Cardiac septum (tissue), 1 donor: ENCODE measurements around the gene ARHGAP4. TPM values are rescaled to one million over a fixed set of nuclear protein-coding genes. Genes with fewer than 3 reads are reported as not detected.

ENCODE experiments used
- DNase-seq: peaks from one replicate; pipeline ENCODE4 v3.0.0-alpha.2; 2020; ENCODE audit warnings: low spot score
- intact Hi-C: fragments of 100-400 bp; cut with DNase I; formaldehyde crosslinking; loops from one replicate; pipeline ENCODE4 v1.14.0; 2022
- total RNA-seq: library from RNA; stranded (reverse); fragmentation: NEBNext Ultra II Directional; extraction: Animal tissue kit (Norgen Biotek cat#: 25700); gene quantifications from one replicate; pipeline ENCODE4 v1.2.1, GENCODE V29; 2021
- donor health status: DM: no; HTN: no; CAD: no.

ARHGAP4 gene
- total RNA-seq, 1 donor from 2014 or later = 22.9 TPM

- intact Hi-C loops = no loop called here
- DNase-seq = no peak
Measured at GRCh38 chrX:153931151-153931550, 5.1 kb upstream of the ARHGAP4 start.

DNA sequence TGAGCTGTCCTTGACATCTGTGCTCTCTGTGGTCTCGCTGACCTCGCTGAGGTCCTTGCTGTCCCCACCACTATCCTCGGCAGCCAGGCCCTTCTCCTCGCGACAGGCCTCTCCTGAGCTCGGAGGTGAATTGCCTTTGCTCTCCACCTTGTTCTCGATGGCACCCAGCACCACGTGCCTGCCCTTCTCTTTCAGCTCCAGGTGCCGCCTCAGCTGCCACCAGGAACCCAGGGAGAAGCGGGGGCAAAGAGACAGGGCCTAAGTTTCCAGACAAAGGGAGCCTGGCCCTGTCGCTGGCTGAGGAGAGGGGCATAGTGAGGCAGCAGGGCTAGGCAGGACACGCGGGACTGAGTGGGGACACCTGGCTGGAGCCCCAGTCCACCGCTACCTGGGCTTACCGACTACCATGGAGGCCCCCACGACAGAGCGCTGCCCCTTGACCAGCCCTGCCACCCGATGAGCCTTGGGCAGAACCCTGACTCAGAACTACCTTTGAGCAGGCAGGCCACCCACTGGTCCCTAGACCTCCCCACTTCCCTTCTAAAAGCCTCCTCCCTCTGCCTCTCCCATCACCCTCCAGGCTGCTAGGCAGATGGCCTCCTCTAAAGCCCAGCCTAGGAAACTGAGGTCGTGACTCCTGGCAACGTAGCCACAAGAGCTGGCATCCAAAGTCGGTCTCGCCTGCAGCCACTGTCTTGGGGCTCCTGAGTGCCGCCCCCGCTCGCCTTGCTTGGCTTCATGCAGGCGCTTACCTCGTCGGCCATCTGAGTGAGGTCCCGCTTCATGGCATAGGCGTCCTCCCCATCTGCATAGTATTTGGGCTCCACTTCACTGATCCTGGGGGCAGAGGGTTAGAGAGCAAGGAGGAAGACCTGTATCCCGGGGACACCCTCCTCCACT, 4.2 kb upstream of the ARHGAP4 start:
- no peak for DNase-seq
- intact Hi-C loops = no loop called here

GRCh38 chrX:153929576-153929975, 3.5 kb upstream of the ARHGAP4 start:
- intact Hi-C loops = no loop called here
- DNase-seq = no peak

DNA sequence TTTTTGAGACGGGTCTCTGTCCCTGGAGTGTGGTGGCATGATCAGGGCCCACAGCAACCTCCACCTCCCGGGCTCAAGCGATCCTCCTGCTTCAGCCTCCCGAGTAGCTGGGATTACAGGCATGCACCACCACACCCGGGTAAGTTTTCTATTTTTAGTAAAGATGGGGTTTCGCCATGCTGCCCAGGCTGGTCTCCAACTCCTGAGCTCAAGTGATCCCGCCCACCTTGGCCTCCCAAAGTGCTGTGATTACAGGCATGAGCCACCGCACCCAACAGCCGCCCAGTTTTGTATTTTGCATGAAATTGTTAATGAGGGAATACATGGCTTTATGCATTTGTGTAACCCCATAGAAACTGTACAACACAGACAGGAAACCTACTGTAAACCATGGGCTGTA, 2.8 kb upstream of the ARHGAP4 start:
- no peak for DNase-seq
- intact Hi-C loops = loop anchor here (1.0 kb wide), 1 partner anchor 135 kb away; the partner anchor contains the start of genes IDH3G and SSR4

- DNase-seq = peak; percentile 98
- intact Hi-C loops = loop anchor here (1.0 kb wide), 1 partner anchor 134 kb away; the partner anchor contains the start of genes IDH3G and SSR4
Measured at GRCh38 chrX:153927922-153928760, 2.1 kb upstream of the ARHGAP4 start.

- no peak for DNase-seq
- intact Hi-C loops = no loop called here
Measured at GRCh38 chrX:153927672-153927921, 1.5 kb upstream of the ARHGAP4 start.

- DNase-seq = peak; percentile 93
- intact Hi-C loops = no loop called here
Measured at GRCh38 chrX:153926858-153927671, 1.0 kb upstream of the ARHGAP4 start.

GRCh38 chrX:153926552-153926857, 441 bp upstream of the ARHGAP4 start:
- intact Hi-C loops = no loop called here
- DNase-seq = no peak

- intact Hi-C loops = no loop called here
- DNase-seq = no peak
Measured at GRCh38 chrX:153925387-153925738, 701 bp downstream of the ARHGAP4 start.

- intact Hi-C loops = no loop called here
- DNase-seq = no peak
Measured at GRCh38 chrX:153924149-153924861, 1.8 kb downstream of the ARHGAP4 start.

DNA sequence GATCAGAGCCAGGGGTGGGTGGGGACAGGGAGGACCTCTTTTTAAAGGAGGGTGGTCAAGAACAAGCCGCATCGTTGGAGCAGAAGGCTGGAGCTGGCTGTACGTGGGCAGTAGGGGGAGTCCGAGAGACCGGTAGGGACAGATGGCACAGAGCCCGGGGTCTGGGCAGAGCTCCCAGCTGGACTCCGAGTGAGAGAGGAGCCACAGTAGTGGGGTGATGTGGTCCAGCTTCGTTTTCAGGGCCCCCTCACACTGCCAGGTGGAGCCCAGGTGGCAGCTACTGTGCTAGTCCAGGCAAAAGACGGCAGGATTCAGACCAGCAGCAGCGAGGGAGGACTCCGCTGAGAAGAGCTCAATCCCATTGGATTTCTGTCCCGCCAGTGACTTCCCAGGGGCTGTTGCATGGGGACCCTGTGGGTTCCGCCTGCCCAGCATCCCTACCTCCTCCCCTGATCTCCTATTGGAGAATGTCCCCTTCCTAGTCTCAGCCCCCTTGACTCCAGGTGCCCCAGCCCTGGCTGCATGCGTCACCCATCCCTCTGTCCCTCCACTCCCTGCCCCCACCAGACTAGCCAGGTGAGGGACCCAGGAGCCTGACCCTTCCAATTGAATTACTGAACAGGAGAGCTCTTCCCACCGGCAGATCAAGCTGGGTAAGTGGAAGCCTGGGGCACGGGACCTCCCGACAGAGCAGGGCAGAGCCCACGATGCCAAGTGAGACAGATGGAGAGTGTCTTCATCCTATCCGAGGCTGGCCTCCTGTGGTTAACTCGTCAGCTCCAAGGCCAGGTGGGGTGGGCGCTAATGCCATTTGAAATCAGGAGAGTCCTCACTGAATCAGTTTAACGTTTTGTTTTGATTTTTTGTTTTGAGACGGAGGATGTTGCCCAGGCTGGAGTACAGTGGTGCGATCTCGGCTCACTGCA, 2.9 kb downstream of the ARHGAP4 start:
- intact Hi-C loops = no loop called here
- DNase-seq = peak; percentile 88

DNA sequence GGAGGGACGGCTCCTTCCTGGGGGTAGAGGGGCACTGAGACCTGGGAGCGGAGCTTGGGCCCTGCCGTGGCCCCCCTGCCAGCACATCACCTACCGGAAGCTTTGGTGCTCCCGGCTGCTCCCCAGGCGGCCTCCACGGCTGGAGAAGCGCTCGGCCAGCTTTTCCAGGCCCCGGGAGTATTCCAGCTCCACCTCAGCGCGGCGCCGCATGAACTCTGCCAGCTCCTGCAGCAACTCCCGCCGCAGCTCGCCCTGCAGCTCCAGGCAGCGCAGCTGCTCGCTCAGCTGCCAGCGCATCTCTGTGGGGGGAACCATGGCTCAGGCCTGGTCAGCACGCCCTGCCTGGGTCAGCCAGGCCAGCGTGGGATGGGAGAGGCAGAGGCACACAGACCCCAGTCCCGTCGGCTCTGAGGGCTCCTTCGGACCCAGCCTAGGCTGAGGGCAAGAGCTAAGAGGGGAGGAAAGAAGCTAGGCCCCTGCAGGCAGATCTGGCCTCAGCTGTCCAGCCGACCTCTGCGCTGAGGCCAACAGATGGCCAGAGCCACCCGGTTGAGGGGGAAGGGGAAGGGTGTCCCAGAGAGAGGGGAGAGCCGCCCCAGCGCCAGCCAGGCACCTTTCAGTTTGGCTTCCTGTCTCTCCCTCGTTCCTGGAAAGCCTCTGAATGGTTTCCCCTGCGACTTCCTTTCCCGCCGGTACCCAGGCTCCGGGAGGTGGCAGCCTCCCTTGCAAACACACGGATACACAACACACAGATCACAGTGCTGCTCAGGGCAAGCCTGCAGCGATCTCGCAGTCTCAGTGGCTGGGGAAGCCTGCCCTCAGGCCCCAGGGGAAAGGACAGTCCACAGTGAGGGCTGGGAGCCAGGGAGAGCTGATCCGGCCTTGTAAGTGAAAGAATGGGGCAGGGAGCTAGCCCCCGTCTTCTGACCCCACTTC, 4.3 kb downstream of the ARHGAP4 start:
- intact Hi-C loops = no loop called here
- no peak for DNase-seq

DNA sequence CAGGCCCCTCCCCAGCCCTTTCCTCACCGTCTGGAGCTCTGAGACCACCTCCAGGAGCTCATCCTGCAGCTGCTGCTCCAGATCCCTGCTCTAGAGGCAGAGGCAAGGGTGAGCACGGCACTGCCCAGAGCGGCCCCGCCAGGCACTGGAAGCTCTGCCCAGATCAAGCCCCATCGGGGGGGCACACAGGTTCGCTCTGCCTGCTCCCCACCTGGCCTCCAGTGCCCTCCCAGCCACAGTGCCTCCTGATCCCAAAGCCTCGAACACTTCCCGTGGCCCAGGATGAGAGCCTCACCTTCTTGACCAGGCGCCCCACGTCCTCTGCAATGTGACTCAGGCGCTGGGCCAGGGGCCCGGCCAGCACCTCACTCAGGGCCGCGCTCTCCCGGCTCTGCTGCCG, 5.0 kb downstream of the ARHGAP4 start:
- intact Hi-C loops = no loop called here
- no peak for DNase-seq

- DNase-seq = no peak
- intact Hi-C loops = no loop called here
Measured at GRCh38 chrX:153920546-153920945, 5.5 kb downstream of the ARHGAP4 start.

GRCh38 chrX:153919281-153919680, 6.8 kb downstream of the ARHGAP4 start:
- DNase-seq = no peak
- intact Hi-C loops = no loop called here

DNA sequence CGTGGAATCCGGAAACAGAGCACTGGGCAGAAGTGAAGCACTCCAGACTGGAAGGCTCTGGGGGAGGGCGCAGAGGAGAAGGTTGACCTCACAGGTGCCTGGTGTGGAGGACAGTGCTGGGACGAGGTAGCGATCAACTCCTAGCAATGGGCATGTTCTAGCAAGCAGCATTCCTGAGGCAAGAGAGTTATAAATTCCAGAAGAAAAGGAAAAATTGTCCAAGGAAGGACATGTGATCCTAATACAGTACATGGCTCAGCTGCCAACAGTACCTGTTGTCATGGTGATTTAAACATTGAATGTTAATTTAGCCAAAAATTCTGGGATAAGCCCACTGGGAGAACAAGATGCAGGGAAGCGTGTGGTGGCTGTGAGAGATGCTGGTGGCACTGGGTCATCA, 8.2 kb downstream of the ARHGAP4 start:
- intact Hi-C loops = no loop called here
- no peak for DNase-seq

DNA sequence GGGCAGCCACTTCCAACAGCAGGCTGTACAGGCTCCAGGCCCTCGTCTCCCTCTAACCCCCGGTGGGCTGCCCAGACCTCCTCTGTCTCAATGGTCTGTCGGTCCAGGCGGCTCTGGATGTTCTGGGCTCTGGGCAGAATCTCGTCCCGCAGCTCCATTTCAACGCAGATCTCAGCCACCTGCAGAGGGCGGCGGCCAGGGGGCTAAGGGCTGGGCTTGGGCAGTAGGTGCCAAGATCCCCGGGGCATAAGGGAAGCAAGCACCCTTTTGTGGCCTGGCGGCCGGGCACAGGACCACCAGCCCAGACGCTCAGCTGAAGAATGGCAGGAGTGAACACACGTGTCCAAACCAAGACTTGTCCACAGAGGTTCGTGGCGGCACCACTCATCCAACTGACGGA, 12.4 kb downstream of the ARHGAP4 start:
- intact Hi-C loops = no loop called here
- no peak for DNase-seq

DNA sequence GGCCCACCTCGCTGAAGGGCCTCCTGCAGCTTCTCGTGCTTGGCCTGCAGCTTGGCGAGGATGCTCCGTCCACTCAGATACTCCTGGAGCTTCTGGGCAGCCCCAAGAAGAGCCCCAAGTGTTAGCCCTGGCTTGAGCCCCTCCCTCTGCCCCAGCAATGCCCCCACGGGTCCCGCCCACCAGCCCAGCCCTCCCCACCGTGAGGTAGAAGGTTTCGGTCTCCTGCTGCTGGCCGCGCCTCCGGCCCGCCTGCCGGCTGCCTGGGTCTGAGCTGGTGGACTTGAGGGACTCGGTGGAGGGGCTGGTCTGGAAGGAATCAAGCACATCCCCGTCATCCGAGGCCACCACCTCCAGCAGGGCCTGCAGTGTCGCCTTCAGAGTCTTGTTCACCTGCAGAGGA, 12.9 kb downstream of the ARHGAP4 start:
- DNase-seq = no peak
- intact Hi-C loops = no loop called here
